ENCODE data around the gene MDC1.

The MDC1 gene

GRCh38 chr6:30714263-30714662 is 2.8 kb downstream of the MDC1 start:
- no peak overlapping the region for H3K4me3 ChIP-seq (ENCODE audit: low read length)
- no peak for DNase-seq (ENCODE audit: low read depth)
- TF ChIP-seq, protein P1, sequence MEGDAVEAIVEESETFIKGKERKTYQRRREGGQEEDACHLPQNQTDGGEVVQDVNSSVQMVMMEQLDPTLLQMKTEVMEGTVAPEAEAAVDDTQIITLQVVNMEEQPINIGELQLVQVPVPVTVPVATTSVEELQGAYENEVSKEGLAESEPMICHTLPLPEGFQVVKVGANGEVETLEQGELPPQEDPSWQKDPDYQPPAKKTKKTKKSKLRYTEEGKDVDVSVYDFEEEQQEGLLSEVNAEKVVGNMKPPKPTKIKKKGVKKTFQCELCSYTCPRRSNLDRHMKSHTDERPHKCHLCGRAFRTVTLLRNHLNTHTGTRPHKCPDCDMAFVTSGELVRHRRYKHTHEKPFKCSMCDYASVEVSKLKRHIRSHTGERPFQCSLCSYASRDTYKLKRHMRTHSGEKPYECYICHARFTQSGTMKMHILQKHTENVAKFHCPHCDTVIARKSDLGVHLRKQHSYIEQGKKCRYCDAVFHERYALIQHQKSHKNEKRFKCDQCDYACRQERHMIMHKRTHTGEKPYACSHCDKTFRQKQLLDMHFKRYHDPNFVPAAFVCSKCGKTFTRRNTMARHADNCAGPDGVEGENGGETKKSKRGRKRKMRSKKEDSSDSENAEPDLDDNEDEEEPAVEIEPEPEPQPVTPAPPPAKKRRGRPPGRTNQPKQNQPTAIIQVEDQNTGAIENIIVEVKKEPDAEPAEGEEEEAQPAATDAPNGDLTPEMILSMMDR (IDR thresholded peaks at IDR 0.05; ENCODE audit: insufficient read depth, low read depth, low read length, missing control alignments), result no peak

GRCh38 chr6:30712441-30712945 is 4.6 kb downstream of the MDC1 start:
- DNase-seq (ENCODE audit: low read depth), result peak; percentile 57
- H3K4me3 ChIP-seq (ENCODE audit: low read length), result no peak overlapping the region
- TF ChIP-seq, protein P1 (IDR thresholded peaks at IDR 0.05; ENCODE audit: insufficient read depth, low read depth, low read length, missing control alignments), result no peak

DNA sequence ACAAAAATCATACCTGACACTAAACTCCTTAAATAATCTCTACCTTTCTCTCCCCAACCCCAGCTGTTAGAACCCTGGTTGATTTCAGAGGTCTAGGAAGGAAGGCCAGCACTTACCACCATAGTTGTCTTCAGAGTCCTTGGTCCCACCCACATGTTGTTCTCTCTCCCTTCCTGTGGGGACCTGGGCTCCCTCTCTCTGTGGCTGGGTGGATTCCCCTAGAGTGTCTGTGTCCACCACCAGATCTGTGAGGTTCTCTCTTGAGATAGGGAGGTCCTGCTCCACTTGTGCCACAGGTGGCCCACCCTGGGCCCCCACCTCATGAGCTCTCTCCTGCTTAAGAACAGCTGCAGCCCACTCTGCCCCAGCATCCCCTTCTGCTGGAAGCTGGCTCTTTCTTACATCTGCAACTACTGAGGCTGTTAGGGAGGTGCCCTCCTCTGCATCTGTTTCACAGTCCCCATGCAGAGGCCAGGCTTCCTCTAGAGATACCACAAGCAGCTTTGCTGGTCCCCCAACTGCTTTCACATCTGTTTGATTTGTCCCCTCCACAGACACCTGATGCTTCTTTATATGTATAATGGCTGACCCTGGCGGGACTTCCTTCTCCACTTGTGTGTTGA is 5.2 kb downstream of the MDC1 start:
- H3K4me3 ChIP-seq (ENCODE audit: low read length), result no peak overlapping the region
- TF ChIP-seq, protein P1 (IDR thresholded peaks at IDR 0.05; ENCODE audit: insufficient read depth, low read depth, low read length, missing control alignments), result no peak
- no peak for DNase-seq (ENCODE audit: low read depth)

- no peak overlapping the region for H3K4me3 ChIP-seq (ENCODE audit: low read length)
- no peak for DNase-seq (ENCODE audit: low read depth)
- TF ChIP-seq, protein P1 (IDR thresholded peaks at IDR 0.05; ENCODE audit: insufficient read depth, low read depth, low read length, missing control alignments), result no peak
Observed at GRCh38 chr6:30709101-30709868, 7.8 kb downstream of the MDC1 start.

DNA sequence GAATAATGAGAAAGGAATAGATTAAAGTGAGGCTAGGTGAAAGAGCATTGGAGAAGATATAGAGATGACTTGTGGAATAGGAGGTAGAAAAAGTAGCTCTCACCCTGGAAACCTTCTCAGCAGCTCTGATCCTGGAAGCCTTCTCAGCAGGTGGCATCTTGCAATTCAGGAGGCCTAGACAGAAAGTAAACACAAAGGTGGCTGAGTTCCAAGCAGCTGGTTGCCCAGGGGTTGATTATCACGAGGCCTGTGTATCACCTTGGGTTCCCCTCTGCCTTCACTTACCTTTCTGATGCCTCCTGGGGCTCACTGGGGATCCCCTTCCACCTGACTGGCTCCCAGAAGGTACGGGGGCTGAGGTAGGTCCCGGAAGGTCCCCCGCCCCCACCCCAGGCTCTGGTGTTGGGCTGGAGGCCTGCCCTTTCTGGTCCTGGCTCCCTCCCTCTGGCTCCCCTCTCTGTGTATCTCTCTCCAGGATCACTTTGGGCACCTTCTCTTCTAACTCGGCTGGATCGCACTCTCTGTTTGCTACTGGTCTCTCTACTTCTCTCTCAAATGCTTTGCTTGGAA is 9.7 kb downstream of the MDC1 start:
- DNase-seq (ENCODE audit: low read depth), result peak; percentile 33
- TF ChIP-seq, protein P1 (IDR thresholded peaks at IDR 0.05; ENCODE audit: insufficient read depth, low read depth, low read length, missing control alignments), result no peak
- no peak overlapping the region for H3K4me3 ChIP-seq (ENCODE audit: low read length)

DNA sequence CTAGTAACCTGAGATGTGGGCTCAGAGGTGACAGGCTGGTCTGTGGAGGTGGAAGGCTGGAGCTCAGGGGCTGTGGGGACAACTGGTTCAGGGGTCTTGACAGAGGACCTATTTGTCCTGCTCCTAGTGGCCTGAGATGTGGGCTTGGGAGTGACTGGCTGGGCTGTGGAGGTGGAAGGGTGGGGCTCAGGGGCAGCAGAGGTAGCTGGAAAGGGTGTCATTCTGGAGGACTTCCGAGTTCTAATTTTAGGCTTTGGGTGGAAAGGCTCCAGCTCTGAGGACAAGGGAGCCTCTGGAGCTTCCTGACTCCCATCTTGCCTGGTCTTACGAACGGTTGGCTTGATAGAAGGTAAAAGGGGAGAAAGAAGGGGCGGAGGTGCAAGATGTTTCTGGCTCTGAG is 11.5 kb downstream of the MDC1 start:
- TF ChIP-seq, protein P1 (IDR thresholded peaks at IDR 0.05; ENCODE audit: insufficient read depth, low read depth, low read length, missing control alignments), result no peak
- H3K4me3 ChIP-seq (ENCODE audit: low read length), result no peak overlapping the region
- DNase-seq (ENCODE audit: low read depth), result no peak
